GM12875 (cell line): ENCODE results near the gene RGS6.

ENCODE experiments used
- H3K4me3 ChIP-seq: one replicate; pipeline ENCODE4 v1.5.1; 2011; ENCODE audit warnings: low read depth, low read length, control low read depth
- CTCF ChIP-seq: IDR thresholded peaks from 2 replicates; pipeline ENCODE4 v1.5.1; 2011; ENCODE audit warnings: low read depth, mild to moderate bottlenecking, control low read depth, inconsistent platforms, low read length, moderate library complexity, borderline replicate concordance; ENCODE audit not compliant: insufficient read depth

The RGS6 gene

GRCh38 chr14:72483311-72483710 lies 551.1 kb downstream of the RGS6 start:
- no peak overlapping the region for H3K4me3 ChIP-seq
- TF ChIP-seq CTCF = no peak

GRCh38 chr14:72485695-72486094 lies 553.5 kb downstream of the RGS6 start:
- TF ChIP-seq CTCF = no peak

GRCh38 chr14:72488514-72488913 lies 556.3 kb downstream of the RGS6 start:
- TF ChIP-seq CTCF = no peak
- H3K4me3 ChIP-seq = no peak overlapping the region

More at GRCh38 chr14:72485695-72486094, 553.5 kb downstream of the RGS6 start:
- no peak overlapping the region for H3K4me3 ChIP-seq

- no peak overlapping the region for H3K4me3 ChIP-seq
Measured at GRCh38 chr14:72492196-72492595, 560.0 kb downstream of the RGS6 start.

GRCh38 chr14:72495668-72496067 lies 563.4 kb downstream of the RGS6 start:
- no peak for TF ChIP-seq CTCF
- H3K4me3 ChIP-seq = no peak overlapping the region

More at GRCh38 chr14:72492196-72492595, 560.0 kb downstream of the RGS6 start:
- no peak for TF ChIP-seq CTCF

GRCh38 chr14:72498646-72499045 lies 566.4 kb downstream of the RGS6 start:
- no peak overlapping the region for H3K4me3 ChIP-seq
- no peak for TF ChIP-seq CTCF

GRCh38 chr14:72499746-72500145 lies 567.5 kb downstream of the RGS6 start:
- no peak for TF ChIP-seq CTCF
- H3K4me3 ChIP-seq = no peak overlapping the region
